ENCODE measurements around the gene GSTT2.

GSTT2 gene

DNA sequence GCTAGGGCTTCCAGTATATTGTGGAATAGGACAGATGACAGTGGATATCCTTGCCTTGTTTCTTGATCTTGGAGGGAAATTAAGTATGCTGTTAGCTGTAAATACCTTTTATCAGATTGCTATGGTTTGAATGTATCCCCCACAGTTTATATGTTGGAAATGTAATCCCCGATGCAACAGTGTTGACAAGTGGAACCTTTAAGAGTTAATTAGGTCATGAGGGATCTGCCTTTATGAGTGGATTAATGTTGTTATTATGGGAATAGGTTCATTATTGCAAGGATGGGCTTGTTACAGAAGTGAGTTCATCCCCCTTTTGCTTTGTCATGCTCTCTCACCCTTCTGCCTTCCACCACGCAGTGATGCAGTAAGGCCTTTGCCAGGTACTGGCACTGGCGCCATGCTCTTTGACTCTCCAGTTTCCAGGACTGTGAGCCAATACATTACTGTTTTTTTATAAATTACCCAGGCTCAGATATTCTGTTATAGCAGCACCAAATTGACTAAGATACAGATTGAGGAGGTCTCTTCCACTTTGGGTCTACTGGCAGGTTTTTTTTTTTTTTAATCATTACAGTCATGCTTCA is 47.5 kb downstream of the GSTT2 start:
- no CpG with 5 or more reads among the region's 3 CpGs for WGBS, 2 donors (ENCODE audit: extremely low coverage in 2 of 2, insufficient read length in 2 of 2, insufficient replicate concordance in 1 of 2)
- H3K9ac ChIP-seq (ENCODE audit: low read depth, low read length, poor library complexity) = no peak overlapping the region
- no peak overlapping the region for H3K4me2 ChIP-seq (ENCODE audit: insufficient read depth, low read length, poor library complexity, severe bottlenecking)
- H3K4ac ChIP-seq (ENCODE audit: low read length) = no peak overlapping the region
- H4K8ac ChIP-seq (ENCODE audit: low read depth, low read length) = no peak overlapping the region
- no peak for DNase-seq (ENCODE audit: low spot score)
- no peak overlapping the region for H2AK5ac ChIP-seq (ENCODE audit: low read depth, low read length)
- peaks cover 0 to 12% of the 10 kb centered on the region in 2 donors for H3K36me3 ChIP-seq (replicated peaks in 1 of 2; ENCODE audit: control insufficient read depth in 2 of 2, insufficient read depth in 2 of 2, low read length in 2 of 2)
- H3K79me1 ChIP-seq (ENCODE audit: low read depth, low read length) = no peaks in the 10 kb centered on the region
- H3K18ac ChIP-seq (ENCODE audit: low read length) = no peak overlapping the region
- H3K9me3 ChIP-seq (replicated peaks in 1 of 2; ENCODE audit: control insufficient read depth in 2 of 2, insufficient read depth in 1 of 2, low read depth in 1 of 2, low read length in 2 of 2) = peaks cover 0 to 3% of the 10 kb centered on the region in 2 donors
- no peak overlapping the region for H2BK5ac ChIP-seq (ENCODE audit: low read length)
- H3K23ac ChIP-seq (ENCODE audit: low read depth, low read length, poor library complexity) = no peak overlapping the region
- no peak overlapping the region for H3K14ac ChIP-seq (ENCODE audit: low read length)
- no peaks in the 10 kb centered on the region for H3K4me1 ChIP-seq (ENCODE audit: control insufficient read depth in 2 of 2, insufficient read depth in 1 of 2, low read depth in 1 of 2, low read length in 2 of 2)
- H3K4me3 ChIP-seq (ENCODE audit: low read length in 2 of 2) = no peak overlapping the region
- no peak overlapping the region for H2BK12ac ChIP-seq (ENCODE audit: low read length)
- no peaks in the 10 kb centered on the region for H3K27me3 ChIP-seq (ENCODE audit: control insufficient read depth in 3 of 3, insufficient read depth in 3 of 3, low read depth in 1 of 3, low read length in 3 of 3)
- H2BK120ac ChIP-seq (ENCODE audit: low read depth, low read length) = no peak overlapping the region
- no peak overlapping the region for H4K91ac ChIP-seq (ENCODE audit: low read depth, low read length, poor library complexity)
- H2BK15ac ChIP-seq (ENCODE audit: low read length) = no peak overlapping the region
- H2AFZ ChIP-seq (ENCODE audit: low read length) = no peak overlapping the region
- H3K27ac ChIP-seq (replicated peaks; ENCODE audit: low read length) = no peak overlapping the region

GRCh38 chr22:24027991-24028390 is 48.1 kb downstream of the GSTT2 start:
- Histone ChIP-seq H3K27ac (replicated peaks; ENCODE audit: low read length) (no peak overlapping the region), H2BK12ac (ENCODE audit: low read length) (no peak overlapping the region), H2AFZ (ENCODE audit: low read length) (no peak overlapping the region), H2BK5ac (ENCODE audit: low read length) (no peak overlapping the region), H2BK120ac (ENCODE audit: low read depth, low read length) (no peak overlapping the region), H3K4me3 (ENCODE audit: low read length in 2 of 2) (no peak overlapping the region), H4K8ac (ENCODE audit: low read depth, low read length) (no peak overlapping the region), H3K79me1 (ENCODE audit: low read depth, low read length) (no peaks in the 10 kb centered on the region), H3K27me3 (ENCODE audit: control insufficient read depth in 3 of 3, insufficient read depth in 3 of 3, low read depth in 1 of 3, low read length in 3 of 3) (no peaks in the 10 kb centered on the region), H4K91ac (ENCODE audit: low read depth, low read length, poor library complexity) (no peak overlapping the region), H3K4me2 (ENCODE audit: insufficient read depth, low read length, poor library complexity, severe bottlenecking) (no peak overlapping the region), H3K4me1 (ENCODE audit: control insufficient read depth in 2 of 2, insufficient read depth in 1 of 2, low read depth in 1 of 2, low read length in 2 of 2) (no peaks in the 10 kb centered on the region), H3K23ac (ENCODE audit: low read depth, low read length, poor library complexity) (no peak overlapping the region), H3K9me3 (replicated peaks in 1 of 2; ENCODE audit: control insufficient read depth in 2 of 2, insufficient read depth in 1 of 2, low read depth in 1 of 2, low read length in 2 of 2) (peaks cover 0 to 3% of the 10 kb centered on the region in 2 donors), H3K18ac (ENCODE audit: low read length) (no peak overlapping the region), H3K36me3 (replicated peaks in 1 of 2; ENCODE audit: control insufficient read depth in 2 of 2, insufficient read depth in 2 of 2, low read length in 2 of 2) (peaks cover 0 to 12% of the 10 kb centered on the region in 2 donors), H3K14ac (ENCODE audit: low read length) (no peak overlapping the region), H2AK5ac (ENCODE audit: low read depth, low read length) (no peak overlapping the region), H2BK15ac (ENCODE audit: low read length) (no peak overlapping the region), H3K4ac (ENCODE audit: low read length) (no peak overlapping the region), H3K9ac (ENCODE audit: low read depth, low read length, poor library complexity) (no peak overlapping the region)
- WGBS, 2 donors (ENCODE audit: extremely low coverage in 2 of 2, insufficient read length in 2 of 2, insufficient replicate concordance in 1 of 2) = no CpG with 5 or more reads among the region's 2 CpGs
- DNase-seq (ENCODE audit: low spot score) = no peak

DNA sequence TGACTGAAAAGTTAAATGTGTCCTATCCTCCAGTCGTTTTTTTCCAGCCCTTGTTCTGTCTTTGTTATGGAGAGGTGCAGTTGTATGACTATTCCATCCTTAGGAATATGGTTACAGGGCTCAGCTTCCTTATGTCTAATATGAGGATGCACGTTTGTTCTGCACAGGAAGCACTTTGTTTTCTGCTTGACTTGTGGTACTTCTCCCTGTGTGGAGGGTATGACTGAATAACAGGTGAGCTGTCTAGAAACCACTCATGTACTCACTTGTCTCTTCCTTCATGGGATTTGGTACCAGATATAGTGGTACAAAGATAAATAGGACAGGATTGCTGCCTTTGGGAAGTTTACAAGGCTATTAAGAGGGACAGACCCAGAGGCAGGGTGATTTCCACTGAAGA is 48.6 kb downstream of the GSTT2 start:
- Histone ChIP-seq H2AK5ac (ENCODE audit: low read depth, low read length) (no peak overlapping the region), H3K23ac (ENCODE audit: low read depth, low read length, poor library complexity) (no peak overlapping the region), H3K27me3 (ENCODE audit: control insufficient read depth in 3 of 3, insufficient read depth in 3 of 3, low read depth in 1 of 3, low read length in 3 of 3) (no peaks in the 10 kb centered on the region), H3K18ac (ENCODE audit: low read length) (no peak overlapping the region), H2AFZ (ENCODE audit: low read length) (no peak overlapping the region), H3K9ac (ENCODE audit: low read depth, low read length, poor library complexity) (no peak overlapping the region), H3K4me2 (ENCODE audit: insufficient read depth, low read length, poor library complexity, severe bottlenecking) (no peak overlapping the region), H3K14ac (ENCODE audit: low read length) (no peak overlapping the region), H3K4me1 (ENCODE audit: control insufficient read depth in 2 of 2, insufficient read depth in 1 of 2, low read depth in 1 of 2, low read length in 2 of 2) (no peaks in the 10 kb centered on the region), H3K9me3 (replicated peaks in 1 of 2; ENCODE audit: control insufficient read depth in 2 of 2, insufficient read depth in 1 of 2, low read depth in 1 of 2, low read length in 2 of 2) (peaks cover 0 to 3% of the 10 kb centered on the region in 2 donors), H4K8ac (ENCODE audit: low read depth, low read length) (no peak overlapping the region), H2BK12ac (ENCODE audit: low read length) (no peak overlapping the region), H3K4me3 (ENCODE audit: low read length in 2 of 2) (no peak overlapping the region), H4K91ac (ENCODE audit: low read depth, low read length, poor library complexity) (no peak overlapping the region), H3K79me1 (ENCODE audit: low read depth, low read length) (no peaks in the 10 kb centered on the region), H3K4ac (ENCODE audit: low read length) (no peak overlapping the region), H3K36me3 (replicated peaks in 1 of 2; ENCODE audit: control insufficient read depth in 2 of 2, insufficient read depth in 2 of 2, low read length in 2 of 2) (peaks cover 0 to 12% of the 10 kb centered on the region in 2 donors), H2BK120ac (ENCODE audit: low read depth, low read length) (no peak overlapping the region), H3K27ac (replicated peaks; ENCODE audit: low read length) (no peak overlapping the region), H2BK5ac (ENCODE audit: low read length) (no peak overlapping the region), H2BK15ac (ENCODE audit: low read length) (no peak overlapping the region)
- WGBS, 2 donors (ENCODE audit: extremely low coverage in 2 of 2, insufficient read length in 2 of 2, insufficient replicate concordance in 1 of 2) = no CpG with 5 or more reads among the region's 2 CpGs
- DNase-seq (ENCODE audit: low spot score) = no peak

DNA sequence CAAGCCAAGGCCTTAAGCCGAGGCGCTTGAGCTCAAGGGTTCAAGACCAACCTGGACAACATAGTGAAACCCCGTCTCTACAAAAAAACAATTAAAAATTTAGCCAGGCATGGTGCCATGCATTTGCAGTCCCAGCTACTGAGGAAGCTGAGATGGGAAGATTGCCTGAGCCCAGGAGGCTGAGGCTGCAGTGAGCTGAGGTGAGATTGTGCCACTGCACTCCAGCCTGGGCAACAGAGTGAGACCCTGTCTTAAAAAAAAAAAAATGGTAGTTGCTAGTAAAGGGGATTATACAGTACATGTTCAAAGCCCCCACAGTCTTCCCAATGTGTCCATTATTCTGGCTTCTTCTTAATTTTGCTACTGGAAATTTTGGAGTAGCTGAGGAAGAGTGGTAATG is 49.4 kb downstream of the GSTT2 start:
- Histone ChIP-seq H2BK120ac (ENCODE audit: low read depth, low read length) (no peak overlapping the region), H3K27me3 (ENCODE audit: control insufficient read depth in 3 of 3, insufficient read depth in 3 of 3, low read depth in 1 of 3, low read length in 3 of 3) (no peaks in the 10 kb centered on the region), H3K79me1 (ENCODE audit: low read depth, low read length) (no peaks in the 10 kb centered on the region), H3K4ac (ENCODE audit: low read length) (no peak overlapping the region), H2BK12ac (ENCODE audit: low read length) (no peak overlapping the region), H3K9ac (ENCODE audit: low read depth, low read length, poor library complexity) (no peak overlapping the region), H3K23ac (ENCODE audit: low read depth, low read length, poor library complexity) (no peak overlapping the region), H2BK5ac (ENCODE audit: low read length) (no peak overlapping the region), H3K18ac (ENCODE audit: low read length) (no peak overlapping the region), H3K9me3 (replicated peaks in 1 of 2; ENCODE audit: control insufficient read depth in 2 of 2, insufficient read depth in 1 of 2, low read depth in 1 of 2, low read length in 2 of 2) (peaks cover 0 to 3% of the 10 kb centered on the region in 2 donors), H3K14ac (ENCODE audit: low read length) (no peak overlapping the region), H2AFZ (ENCODE audit: low read length) (no peak overlapping the region), H3K4me1 (ENCODE audit: control insufficient read depth in 2 of 2, insufficient read depth in 1 of 2, low read depth in 1 of 2, low read length in 2 of 2) (peaks cover 0 to 1% of the 10 kb centered on the region in 2 donors), H3K4me3 (ENCODE audit: low read length in 2 of 2) (no peak overlapping the region), H3K4me2 (ENCODE audit: insufficient read depth, low read length, poor library complexity, severe bottlenecking) (no peak overlapping the region), H2AK5ac (ENCODE audit: low read depth, low read length) (no peak overlapping the region), H3K36me3 (replicated peaks in 1 of 2; ENCODE audit: control insufficient read depth in 2 of 2, insufficient read depth in 2 of 2, low read length in 2 of 2) (peaks cover 0 to 12% of the 10 kb centered on the region in 2 donors), H4K8ac (ENCODE audit: low read depth, low read length) (no peak overlapping the region), H4K91ac (ENCODE audit: low read depth, low read length, poor library complexity) (no peak overlapping the region), H2BK15ac (ENCODE audit: low read length) (no peak overlapping the region), H3K27ac (replicated peaks; ENCODE audit: low read length) (no peak overlapping the region)
- WGBS, 2 donors (ENCODE audit: extremely low coverage in 2 of 2, insufficient read length in 2 of 2, insufficient replicate concordance in 1 of 2) = no CpG with 5 or more reads among the region's 3 CpGs
- DNase-seq (ENCODE audit: low spot score) = no peak
